ENCODE data around the gene CD4.

CD4 gene

DNA sequence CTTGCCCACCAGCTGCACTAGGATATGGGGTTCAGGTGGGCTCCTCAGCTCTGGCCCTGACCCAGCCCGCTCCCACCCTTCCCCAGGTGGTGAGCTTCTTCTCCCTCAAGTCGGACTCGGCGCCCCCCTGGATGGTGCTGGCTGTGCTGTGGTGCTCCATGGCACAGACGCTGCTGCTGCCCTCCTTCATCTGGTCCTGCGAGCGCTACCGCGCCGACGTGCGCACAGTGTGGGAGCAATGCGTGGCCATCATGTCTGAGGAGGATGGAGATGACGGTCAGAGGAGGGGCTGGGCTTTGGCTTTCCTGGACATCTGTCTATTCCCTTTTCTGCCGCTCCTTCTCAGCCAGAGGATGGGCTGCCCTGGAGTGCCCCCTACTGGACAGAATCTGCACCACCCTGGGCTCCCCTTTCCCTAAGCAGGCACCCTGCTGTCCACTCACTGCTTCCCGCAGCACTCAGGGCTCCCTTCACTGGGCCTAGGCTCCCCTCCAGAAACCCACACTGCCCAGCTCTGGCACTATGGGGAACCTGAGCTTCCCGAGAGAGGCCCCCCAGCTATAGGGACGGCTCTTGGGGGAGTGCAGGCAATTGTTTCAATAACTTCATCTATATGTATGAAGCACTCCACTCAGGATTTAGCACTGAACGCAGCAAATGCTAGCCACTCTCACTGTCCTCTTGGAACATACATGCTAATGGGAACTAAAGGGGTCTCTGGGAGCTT is 36.2 kb downstream of the CD4 start (continued):
- TF ChIP-seq OVOL3 (tag by site-specific recombination; IDR thresholded peaks at IDR 0.05) (no peak), TCF7L2 (IDR thresholded peaks at IDR 0.05; ENCODE audit: borderline replicate concordance, low read depth, low read length) (no peak), ZNF629 (tag by site-specific recombination; IDR thresholded peaks at IDR 0.05) (peak; percentile 41; the same call in 1 of the 2 replicates), KLF16 (tag by site-specific recombination; IDR thresholded peaks at IDR 0.05) (no peak), WT1 (tag by site-specific recombination; IDR thresholded peaks at IDR 0.05) (no peak), ZNF530 (tag by site-specific recombination; IDR thresholded peaks at IDR 0.05; ENCODE audit: low read depth) (no peak), ZSCAN30 (tag by site-specific recombination; IDR thresholded peaks at IDR 0.05) (peak; percentile 48; the same call in 1 of the 2 replicates), ZNF561 (tag by site-specific recombination; IDR thresholded peaks at IDR 0.05; ENCODE audit: borderline replicate concordance) (no peak), KLF17 (tag by site-specific recombination; IDR thresholded peaks at IDR 0.05) (0 out of 2 replicates have a peak, but pooled peaks have one; percentile 35), IKZF3 (tag by site-specific recombination; IDR thresholded peaks at IDR 0.05) (peak; percentile 83), ZNF548 (tag by site-specific recombination; IDR thresholded peaks at IDR 0.05) (no peak), ZNF623 (tag by site-specific recombination; IDR thresholded peaks at IDR 0.05) (no peak), ZNF221 (tag by site-specific recombination; IDR thresholded peaks at IDR 0.05; ENCODE audit: borderline replicate concordance) (no peak), ZBTB48 (tag by site-specific recombination; IDR thresholded peaks at IDR 0.05) (peak; percentile 57; the same call in 1 of the 2 replicates), ZNF473 (tag by site-specific recombination; IDR thresholded peaks at IDR 0.05) (no peak)
- TF ChIP-seq, protein P1, sequence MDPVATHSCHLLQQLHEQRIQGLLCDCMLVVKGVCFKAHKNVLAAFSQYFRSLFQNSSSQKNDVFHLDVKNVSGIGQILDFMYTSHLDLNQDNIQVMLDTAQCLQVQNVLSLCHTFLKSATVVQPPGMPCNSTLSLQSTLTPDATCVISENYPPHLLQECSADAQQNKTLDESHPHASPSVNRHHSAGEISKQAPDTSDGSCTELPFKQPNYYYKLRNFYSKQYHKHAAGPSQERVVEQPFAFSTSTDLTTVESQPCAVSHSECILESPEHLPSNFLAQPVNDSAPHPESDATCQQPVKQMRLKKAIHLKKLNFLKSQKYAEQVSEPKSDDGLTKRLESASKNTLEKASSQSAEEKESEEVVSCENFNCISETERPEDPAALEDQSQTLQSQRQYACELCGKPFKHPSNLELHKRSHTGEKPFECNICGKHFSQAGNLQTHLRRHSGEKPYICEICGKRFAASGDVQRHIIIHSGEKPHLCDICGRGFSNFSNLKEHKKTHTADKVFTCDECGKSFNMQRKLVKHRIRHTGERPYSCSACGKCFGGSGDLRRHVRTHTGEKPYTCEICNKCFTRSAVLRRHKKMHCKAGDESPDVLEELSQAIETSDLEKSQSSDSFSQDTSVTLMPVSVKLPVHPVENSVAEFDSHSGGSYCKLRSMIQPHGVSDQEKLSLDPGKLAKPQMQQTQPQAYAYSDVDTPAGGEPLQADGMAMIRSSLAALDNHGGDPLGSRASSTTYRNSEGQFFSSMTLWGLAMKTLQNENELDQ (tag by site-specific recombination; IDR thresholded peaks at IDR 0.05; ENCODE audit: low read depth): no peak
- TF ChIP-seq, protein P2, sequence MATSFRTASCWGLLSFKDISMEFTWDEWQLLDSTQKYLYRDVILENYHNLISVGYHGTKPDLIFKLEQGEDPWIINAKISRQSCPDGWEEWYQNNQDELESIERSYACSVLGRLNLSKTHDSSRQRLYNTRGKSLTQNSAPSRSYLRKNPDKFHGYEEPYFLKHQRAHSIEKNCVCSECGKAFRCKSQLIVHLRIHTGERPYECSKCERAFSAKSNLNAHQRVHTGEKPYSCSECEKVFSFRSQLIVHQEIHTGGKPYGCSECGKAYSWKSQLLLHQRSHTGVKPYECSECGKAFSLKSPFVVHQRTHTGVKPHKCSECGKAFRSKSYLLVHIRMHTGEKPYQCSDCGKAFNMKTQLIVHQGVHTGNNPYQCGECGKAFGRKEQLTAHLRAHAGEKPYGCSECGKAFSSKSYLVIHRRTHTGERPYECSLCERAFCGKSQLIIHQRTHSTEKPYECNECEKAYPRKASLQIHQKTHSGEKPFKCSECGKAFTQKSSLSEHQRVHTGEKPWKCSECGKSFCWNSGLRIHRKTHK (tag by site-specific recombination; IDR thresholded peaks at IDR 0.05): no peak
- TF ChIP-seq, protein P3, sequence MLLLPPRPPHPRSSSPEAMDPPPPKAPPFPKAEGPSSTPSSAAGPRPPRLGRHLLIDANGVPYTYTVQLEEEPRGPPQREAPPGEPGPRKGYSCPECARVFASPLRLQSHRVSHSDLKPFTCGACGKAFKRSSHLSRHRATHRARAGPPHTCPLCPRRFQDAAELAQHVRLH (tag by site-specific recombination; IDR thresholded peaks at IDR 0.05): 0 out of 2 replicates have a peak, but pooled peaks have one; percentile 28

GRCh38 chr12:6826125-6826733 is 36.9 kb downstream of the CD4 start:
- Histone ChIP-seq H3K4me3 (ENCODE audit: low read depth, low read length) (no peak overlapping the region), H3K27ac (ENCODE audit: extremely low read depth, low read depth, low read length) (no peak overlapping the region), H3K9me3 (ENCODE audit: control insufficient read depth, insufficient read depth, low read depth, low read length) (no peaks in the 10 kb centered on the region), H3K36me3 (ENCODE audit: control insufficient read depth in 2 of 2, insufficient read depth in 1 of 2, low read length in 2 of 2) (peaks cover 2 to 18% of the 10 kb centered on the region in 2 experiments; a peak in 1 of 3 replicates), H3K4me1 (ENCODE audit: control insufficient read depth, insufficient read depth, low read length) (peaks cover under 1% of the 10 kb centered on the region; the same call in 1 of the 2 replicates)
- CTCF ChIA-PET: interaction anchor here (0.7 to 8.1 kb wide), 23 partner anchors 8 to 274 kb away, joined by 3 to 116 read pairs (median 6); partner anchors contain the start of genes CDCA3, GNB3, LPAR5 and MLF2
- POLR2A ChIA-PET: interaction anchor here (0.5 to 1.5 kb wide), 3 partner anchors 19 to 137 kb away, joined by 3 to 7 read pairs (median 6); partner anchors contain the start of genes CDCA3 and ZNF384
- TF ChIP-seq ZNF426 (tag by site-specific recombination; IDR thresholded peaks at IDR 0.05) (no peak), ZNF629 (tag by site-specific recombination; IDR thresholded peaks at IDR 0.05) (no peak), ZNF266 (tag by site-specific recombination; IDR thresholded peaks at IDR 0.05; ENCODE audit: low read depth) (no peak), ZNF184 (tag by site-specific recombination; IDR thresholded peaks at IDR 0.05) (no peak), BCL11A (tag by site-specific recombination; IDR thresholded peaks at IDR 0.05; ENCODE audit: low read depth) (no peak), ZNF571 (tag by site-specific recombination; IDR thresholded peaks at IDR 0.05) (no peak), ZNF121 (tag by site-specific recombination; IDR thresholded peaks at IDR 0.05) (no peak)
- TF ChIP-seq, protein P4, sequence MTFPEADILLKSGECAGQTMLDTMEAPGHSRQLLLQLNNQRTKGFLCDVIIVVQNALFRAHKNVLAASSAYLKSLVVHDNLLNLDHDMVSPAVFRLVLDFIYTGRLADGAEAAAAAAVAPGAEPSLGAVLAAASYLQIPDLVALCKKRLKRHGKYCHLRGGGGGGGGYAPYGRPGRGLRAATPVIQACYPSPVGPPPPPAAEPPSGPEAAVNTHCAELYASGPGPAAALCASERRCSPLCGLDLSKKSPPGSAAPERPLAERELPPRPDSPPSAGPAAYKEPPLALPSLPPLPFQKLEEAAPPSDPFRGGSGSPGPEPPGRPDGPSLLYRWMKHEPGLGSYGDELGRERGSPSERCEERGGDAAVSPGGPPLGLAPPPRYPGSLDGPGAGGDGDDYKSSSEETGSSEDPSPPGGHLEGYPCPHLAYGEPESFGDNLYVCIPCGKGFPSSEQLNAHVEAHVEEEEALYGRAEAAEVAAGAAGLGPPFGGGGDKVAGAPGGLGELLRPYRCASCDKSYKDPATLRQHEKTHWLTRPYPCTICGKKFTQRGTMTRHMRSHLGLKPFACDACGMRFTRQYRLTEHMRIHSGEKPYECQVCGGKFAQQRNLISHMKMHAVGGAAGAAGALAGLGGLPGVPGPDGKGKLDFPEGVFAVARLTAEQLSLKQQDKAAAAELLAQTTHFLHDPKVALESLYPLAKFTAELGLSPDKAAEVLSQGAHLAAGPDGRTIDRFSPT (tag by site-specific recombination; IDR thresholded peaks at IDR 0.05): no peak
- TF ChIP-seq, protein P1 (tag by site-specific recombination; IDR thresholded peaks at IDR 0.05; ENCODE audit: low read depth): no peak
